Activated T-cell treated with anti-CD3 and anti-CD28 coated beads, Interleukin-2, amount 50 U/mL, for 4 hours (primary cell): ENCODE data around the gene ZNF331. TPM values are rescaled to one million over a fixed set of nuclear protein-coding genes. Genes with fewer than 3 reads are reported as not detected.

Source experiments
- ATAC-seq, 2 donors: fragments of 200-7000 bp; cut with Tn5 transposase; one replicate each; pipeline ENCODE4 v1.10.0; 2021
- DNase-seq: peaks from one replicate; pipeline ENCODE4 v3.0.0-alpha.2; 2020
- H3K27me3 Mint-ChIP-seq: one replicate; pipeline ENCODE4 v1.8.0; 2021; ENCODE audit warnings: low read depth, mixed read lengths
- H3K36me3 Mint-ChIP-seq: one replicate; pipeline ENCODE4 v1.8.0; 2022; ENCODE audit warnings: mixed read lengths; ENCODE audit not compliant: insufficient read depth
- H3K4me1 Mint-ChIP-seq: one replicate; pipeline ENCODE4 v1.8.0; 2021; ENCODE audit warnings: low read depth, mixed read lengths
- H3K4me3 Mint-ChIP-seq: one replicate; pipeline ENCODE4 v1.8.0; 2021; ENCODE audit warnings: mild to moderate bottlenecking, moderate library complexity, mixed read lengths
- H3K9me3 Mint-ChIP-seq: one replicate; pipeline ENCODE4 v1.8.0; 2021; ENCODE audit warnings: mixed read lengths
- total RNA-seq, 3 donors: library from RNA; stranded (reverse); gene quantifications; one replicate each; pipeline ENCODE4 v1.2.1, GENCODE V29; 2021

The ZNF331 gene
- total RNA-seq, 3 donors from 2014 or later = 15.4 to 17.6 (median 15.7) TPM

DNA sequence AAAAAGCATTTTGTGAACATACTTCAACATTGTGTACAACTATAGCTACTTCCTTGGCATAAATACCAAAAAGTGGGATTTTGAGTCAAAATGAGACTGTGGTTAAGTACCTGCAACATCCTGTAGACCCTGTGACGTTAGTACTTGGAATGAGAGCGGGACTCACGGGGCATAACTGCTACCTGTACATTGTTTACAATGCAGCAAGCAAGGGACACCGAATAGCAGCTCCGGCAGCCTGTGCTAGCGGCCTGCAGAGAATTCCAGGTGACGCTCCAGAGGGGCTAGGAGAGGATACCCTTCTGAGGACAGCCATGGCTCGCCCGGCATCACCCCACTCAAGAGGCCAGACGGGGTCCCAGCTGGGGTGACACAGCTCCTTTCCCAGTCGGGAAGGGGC is 824 bp upstream of the ZNF331 start:
- peaks cover 11% of the 10 kb centered on the region for H3K9me3 Mint-ChIP-seq
- H3K4me1 Mint-ChIP-seq = peaks cover 27% of the 10 kb centered on the region
- peak overlapping the region; percentile 96 for H3K4me3 Mint-ChIP-seq
- H3K27me3 Mint-ChIP-seq = no peaks in the 10 kb centered on the region
- DNase-seq = no peak
- peaks cover 26% of the 10 kb centered on the region for H3K36me3 Mint-ChIP-seq
- ATAC-seq = no peak

DNA sequence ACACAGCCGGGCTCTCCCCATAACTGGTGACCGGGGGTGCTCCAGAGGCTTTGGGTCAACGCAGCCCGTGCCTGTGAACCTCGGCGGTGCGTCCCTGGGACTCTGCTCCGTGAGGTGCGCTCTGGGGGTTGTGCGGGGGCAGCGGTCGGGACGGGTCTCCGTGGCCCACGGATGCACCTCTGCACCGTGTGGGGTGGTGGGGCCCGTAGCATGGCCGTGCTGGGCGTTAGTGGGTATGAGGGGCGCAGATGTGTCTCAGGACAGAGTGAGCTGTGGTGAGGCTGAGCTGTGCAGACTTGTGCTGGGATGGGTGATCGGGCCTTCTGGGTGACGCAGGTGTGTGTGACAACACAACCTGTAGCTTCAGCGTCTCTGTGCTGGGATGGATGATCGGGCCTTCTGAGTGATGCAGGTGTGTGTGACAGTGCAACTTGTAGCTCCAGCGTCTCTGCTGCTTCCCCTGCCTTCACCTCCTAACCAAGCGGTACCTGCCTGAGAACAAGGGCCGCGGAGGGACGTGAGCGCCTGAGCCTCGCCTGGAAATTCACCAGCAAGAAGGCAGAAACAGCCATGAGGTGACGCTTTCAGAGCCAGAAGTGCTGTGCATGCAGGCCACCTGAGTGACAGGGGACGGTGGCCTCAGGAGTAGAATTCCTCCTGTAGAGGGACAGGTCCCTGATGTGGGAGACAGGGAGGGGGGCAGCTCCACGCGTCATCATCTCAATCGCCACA is 599 bp downstream of the ZNF331 start:
- H3K27me3 Mint-ChIP-seq = no peaks in the 10 kb centered on the region
- H3K36me3 Mint-ChIP-seq = peaks cover 24% of the 10 kb centered on the region
- ATAC-seq (peak; percentile 4 to 5), DNase-seq (no peak)
- peaks cover 3% of the 10 kb centered on the region for H3K9me3 Mint-ChIP-seq
- H3K4me1 Mint-ChIP-seq = peaks cover 31% of the 10 kb centered on the region
- peak overlapping the region; percentile 96 for H3K4me3 Mint-ChIP-seq

DNA sequence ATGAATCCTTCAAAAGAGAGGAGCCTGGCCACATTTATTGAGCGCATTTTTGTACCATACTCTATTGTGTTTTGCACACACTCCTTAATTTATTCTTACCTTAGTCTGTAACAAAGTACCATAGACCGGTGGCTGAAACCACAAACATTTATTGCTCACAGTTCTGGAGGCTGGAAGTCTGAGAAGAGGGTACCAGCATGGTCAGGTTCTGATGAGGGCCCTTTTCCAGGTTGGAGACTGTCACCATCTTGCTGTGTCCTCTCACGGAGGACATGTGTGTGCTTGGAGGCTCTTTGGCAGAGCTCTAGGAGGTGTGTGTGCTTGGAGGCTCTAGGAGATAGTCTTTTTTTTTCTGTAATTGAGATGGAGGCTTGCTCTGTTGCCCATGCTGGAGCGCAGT is 2.1 kb downstream of the ZNF331 start:
- no peak for ATAC-seq
- no peak for DNase-seq
- H3K9me3 Mint-ChIP-seq = no peaks in the 10 kb centered on the region
- no peaks in the 10 kb centered on the region for H3K27me3 Mint-ChIP-seq
- H3K4me1 Mint-ChIP-seq = peaks cover 31% of the 10 kb centered on the region
- no peak overlapping the region for H3K4me3 Mint-ChIP-seq
- peaks cover 28% of the 10 kb centered on the region for H3K36me3 Mint-ChIP-seq

DNA sequence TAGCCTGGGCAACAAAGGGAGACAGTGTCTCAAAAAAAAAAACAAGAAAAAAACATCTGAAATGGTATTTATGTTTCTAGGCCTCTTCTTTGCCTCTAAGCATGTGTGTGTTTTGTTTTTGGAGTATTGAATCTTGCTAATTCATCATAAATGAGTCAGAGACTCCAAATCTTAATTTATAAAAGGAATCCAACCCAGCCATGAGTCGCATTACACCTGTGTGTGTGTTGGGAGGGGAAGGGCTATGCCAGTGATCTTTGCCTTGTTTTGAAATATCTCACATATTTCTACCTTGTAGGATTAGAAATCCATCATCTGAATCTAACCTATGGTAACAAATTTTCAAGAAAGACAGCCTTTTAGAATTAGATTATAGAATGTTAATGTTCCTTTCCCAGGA is 4.0 kb downstream of the ZNF331 start:
- no peaks in the 10 kb centered on the region for H3K9me3 Mint-ChIP-seq
- H3K4me1 Mint-ChIP-seq = peaks cover 30% of the 10 kb centered on the region
- DNase-seq = no peak
- peaks cover 36% of the 10 kb centered on the region for H3K36me3 Mint-ChIP-seq
- ATAC-seq = no peak
- H3K27me3 Mint-ChIP-seq = no peaks in the 10 kb centered on the region
- no peak overlapping the region for H3K4me3 Mint-ChIP-seq

DNA sequence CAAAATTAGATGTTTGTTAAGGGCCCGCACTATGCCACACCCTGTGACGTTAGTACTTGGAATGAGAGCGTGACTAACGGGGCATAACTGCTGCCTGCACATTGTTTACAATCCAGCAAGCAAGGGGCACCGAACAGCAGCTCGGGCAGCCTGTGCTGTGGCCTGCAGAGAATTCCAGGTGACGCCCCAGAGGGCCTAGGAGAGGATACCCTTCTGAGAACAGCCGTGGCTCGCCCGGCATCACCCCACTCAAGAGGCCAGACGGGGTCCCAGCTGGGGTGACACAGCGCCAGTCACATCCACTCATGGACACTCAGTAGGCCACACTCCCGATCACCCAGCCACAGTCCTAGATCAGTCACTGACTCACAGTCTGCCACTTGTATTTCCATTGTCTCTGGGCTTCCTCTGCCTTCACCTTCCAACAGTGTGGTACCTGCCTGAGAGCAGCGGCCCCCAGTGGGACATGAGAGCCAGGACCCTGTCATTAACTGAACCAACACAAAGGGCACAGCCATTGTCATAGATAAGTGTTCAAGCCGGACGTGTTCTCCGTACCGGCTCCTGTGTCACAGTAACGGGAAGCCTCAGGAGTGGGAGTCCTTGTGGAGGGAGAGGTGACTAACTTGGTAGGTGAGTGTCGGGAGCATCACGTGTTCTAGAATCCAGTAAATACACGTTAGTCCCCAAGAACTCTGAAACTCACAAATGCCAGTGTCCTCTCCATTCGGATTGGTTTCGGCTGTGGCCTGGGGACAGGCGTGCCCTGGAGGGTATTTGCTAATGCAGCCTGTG is 7.5 kb downstream of the ZNF331 start:
- peaks cover 5% of the 10 kb centered on the region for H3K9me3 Mint-ChIP-seq
- no peaks in the 10 kb centered on the region for H3K27me3 Mint-ChIP-seq
- H3K36me3 Mint-ChIP-seq = peaks cover 46% of the 10 kb centered on the region
- H3K4me3 Mint-ChIP-seq = no peak overlapping the region
- peaks cover 32% of the 10 kb centered on the region for H3K4me1 Mint-ChIP-seq
- ATAC-seq (no peak), DNase-seq (no peak)

DNA sequence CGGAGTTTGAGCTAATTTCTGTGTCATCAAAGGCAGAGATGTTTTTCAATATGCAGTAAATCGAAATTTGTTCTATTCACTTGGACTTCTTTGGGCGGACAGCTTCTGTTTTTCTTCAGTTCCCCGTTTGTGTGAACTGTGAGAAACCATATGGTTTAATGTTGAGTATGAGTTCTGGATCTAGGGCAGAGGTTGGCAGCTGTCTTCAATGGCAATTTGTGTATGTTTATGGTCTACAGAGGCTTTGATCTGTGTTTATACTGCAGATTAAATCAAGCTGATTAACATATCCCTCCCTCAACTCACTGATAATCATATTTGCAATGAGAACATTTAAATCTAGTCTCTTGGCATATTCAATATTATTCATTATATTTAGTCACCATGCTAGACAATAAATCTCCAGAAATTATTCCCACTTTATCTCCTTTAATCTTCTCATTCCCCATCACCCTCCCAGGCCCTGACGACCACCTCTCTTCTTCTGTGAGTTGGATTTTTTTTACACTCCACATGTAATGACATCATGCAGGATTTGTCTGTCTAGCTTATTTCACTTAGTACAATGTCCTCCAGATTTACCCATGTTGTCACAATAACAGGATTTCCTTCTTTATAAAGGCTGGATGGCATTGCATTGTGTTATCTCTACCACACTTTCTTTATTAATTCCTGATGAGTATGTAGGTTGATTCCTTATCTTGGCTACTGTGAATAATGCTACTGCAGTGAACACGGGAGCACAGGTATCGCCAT is 9.0 kb downstream of the ZNF331 start:
- peaks cover 49% of the 10 kb centered on the region for H3K36me3 Mint-ChIP-seq
- no peak for ATAC-seq
- H3K4me3 Mint-ChIP-seq = no peak overlapping the region
- DNase-seq = no peak
- H3K4me1 Mint-ChIP-seq = peaks cover 31% of the 10 kb centered on the region
- H3K9me3 Mint-ChIP-seq = peaks cover 8% of the 10 kb centered on the region
- no peaks in the 10 kb centered on the region for H3K27me3 Mint-ChIP-seq

DNA sequence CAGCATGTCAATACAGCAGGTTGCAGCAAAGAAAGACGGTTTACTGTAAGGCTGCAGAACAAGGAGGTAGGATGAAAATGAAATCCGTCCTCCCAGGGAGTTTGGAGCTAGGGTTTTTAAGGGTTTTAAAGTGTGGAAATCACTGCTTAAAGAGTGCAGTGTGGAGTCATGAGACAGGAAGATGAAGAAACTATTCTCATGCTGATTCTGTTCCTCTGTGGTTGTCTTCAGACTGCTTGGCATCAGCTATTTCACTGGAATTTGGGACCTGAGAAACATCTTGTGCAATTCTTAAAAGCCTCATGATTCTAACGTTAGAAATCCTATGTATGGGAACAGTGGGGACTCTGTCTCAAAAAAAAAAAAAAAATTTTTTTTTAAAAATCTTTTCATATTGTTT is 11.4 kb downstream of the ZNF331 start:
- no peak overlapping the region for H3K4me3 Mint-ChIP-seq
- no peak for ATAC-seq
- peaks cover 36% of the 10 kb centered on the region for H3K4me1 Mint-ChIP-seq
- DNase-seq = no peak
- H3K36me3 Mint-ChIP-seq = peaks cover 40% of the 10 kb centered on the region
- H3K9me3 Mint-ChIP-seq = peaks cover 9% of the 10 kb centered on the region
- no peaks in the 10 kb centered on the region for H3K27me3 Mint-ChIP-seq

DNA sequence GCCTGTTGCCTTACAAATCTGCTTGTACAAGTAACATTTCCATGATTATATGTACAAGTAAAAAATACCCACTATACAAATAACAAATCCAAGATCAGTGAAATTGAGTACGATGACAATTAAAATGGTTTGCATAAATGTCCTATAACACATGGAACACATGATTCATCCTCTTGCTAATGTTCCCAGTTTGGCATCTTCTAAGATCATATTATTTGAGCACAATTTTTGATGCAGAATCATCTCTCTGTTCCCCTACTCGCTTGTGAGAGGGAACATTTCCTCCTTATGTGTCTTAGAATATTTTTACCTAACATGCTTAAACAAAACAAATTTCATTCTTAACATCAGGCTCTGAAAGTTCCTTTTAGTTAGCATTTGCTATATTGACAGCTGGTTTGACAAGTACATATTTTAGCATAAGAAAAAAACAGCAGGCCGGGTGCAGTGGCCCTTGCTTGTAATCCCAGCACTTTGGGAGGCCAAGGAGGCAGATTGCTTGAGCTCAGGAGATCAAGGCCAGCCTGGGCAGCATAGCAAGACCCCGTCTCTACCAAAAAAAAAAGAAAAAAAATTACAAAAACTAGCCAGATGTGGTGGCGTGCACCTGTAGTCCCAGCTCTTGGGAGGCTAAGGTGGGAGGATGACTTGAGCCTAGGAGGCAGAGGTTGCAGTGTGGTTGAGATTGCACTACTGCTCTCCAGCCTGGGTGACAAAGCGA is 14.2 kb downstream of the ZNF331 start:
- ATAC-seq (no peak), DNase-seq (no peak)
- Mint-ChIP-seq H3K27me3 (no peaks in the 10 kb centered on the region), H3K4me3 (no peak overlapping the region), H3K36me3 (peaks cover 34% of the 10 kb centered on the region), H3K4me1 (peaks cover 43% of the 10 kb centered on the region), H3K9me3 (peaks cover 9% of the 10 kb centered on the region)

DNA sequence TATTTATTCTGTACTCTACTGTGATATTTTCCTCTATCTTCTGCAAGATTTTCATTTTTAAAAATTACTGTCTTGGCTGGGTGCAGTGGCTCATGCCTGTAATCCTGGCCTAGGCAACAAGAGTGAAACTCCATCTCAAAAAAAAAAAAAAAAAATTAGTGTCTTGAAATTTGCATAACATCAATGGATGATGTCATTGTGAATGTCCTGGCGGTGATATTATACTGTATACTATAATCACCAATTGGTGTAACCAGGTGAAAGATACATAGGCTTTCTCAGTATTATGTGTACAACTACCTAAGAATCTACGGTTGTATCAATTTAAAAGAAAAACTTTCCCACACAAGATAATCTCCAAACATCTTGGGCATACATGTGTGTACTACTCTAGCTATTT is 15.2 kb downstream of the ZNF331 start:
- Mint-ChIP-seq H3K27me3 (no peaks in the 10 kb centered on the region), H3K36me3 (peaks cover 35% of the 10 kb centered on the region), H3K4me1 (peaks cover 36% of the 10 kb centered on the region), H3K9me3 (peaks cover 9% of the 10 kb centered on the region), H3K4me3 (peak overlapping the region; percentile 92)
- DNase-seq (no peak), ATAC-seq (peak in 1 of 2 donors; percentile 18)

DNA sequence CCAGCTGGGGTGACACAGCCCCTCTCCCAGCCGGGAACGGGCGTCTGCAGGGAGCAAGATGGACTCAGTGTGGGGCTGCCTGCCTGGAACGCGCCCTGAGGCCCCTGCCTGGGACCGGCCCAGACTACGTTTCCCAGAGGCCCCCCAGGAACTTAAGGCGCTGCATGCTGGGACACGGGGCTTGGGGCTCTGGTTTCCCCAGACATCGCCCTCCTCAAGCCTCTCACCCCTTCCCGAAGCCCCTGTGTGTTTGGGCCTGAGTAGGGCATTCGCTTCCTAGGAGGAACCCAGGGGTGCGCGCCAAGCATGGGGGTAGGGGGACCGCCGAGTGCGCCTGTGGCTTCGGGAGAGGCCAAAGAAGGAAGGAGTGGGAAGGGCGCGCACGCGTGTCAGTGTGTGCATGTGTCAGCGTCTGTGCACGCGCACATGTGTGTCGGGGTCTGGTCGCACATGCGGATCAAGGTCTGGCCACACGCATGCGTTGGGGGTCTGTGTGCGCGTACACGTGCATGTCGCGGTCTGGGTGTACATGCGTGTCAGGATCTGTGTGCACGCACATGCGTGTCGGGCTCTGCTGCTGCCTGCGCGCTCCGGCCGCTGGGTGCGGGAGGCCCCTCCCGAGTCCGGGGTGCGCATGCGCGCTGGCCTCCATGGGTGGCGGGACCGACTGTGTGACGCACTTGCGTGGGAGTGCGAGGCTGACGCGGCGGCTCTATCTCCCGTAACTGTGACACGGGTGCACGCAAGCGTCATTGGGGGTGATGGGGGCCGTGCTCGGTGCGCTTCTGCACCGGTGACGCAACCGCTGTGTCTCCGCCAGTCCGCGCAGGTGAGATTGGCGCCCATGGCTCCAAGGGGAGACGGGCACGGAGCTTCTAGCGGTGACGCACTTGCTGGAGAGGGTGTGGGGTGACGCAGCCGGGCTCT is 16.2 kb downstream of the ZNF331 start:
- DNase-seq (peak; percentile 92), ATAC-seq (peak; percentile 91)
- peak overlapping the region; percentile 92 for H3K4me3 Mint-ChIP-seq
- H3K36me3 Mint-ChIP-seq = peaks cover 36% of the 10 kb centered on the region
- H3K9me3 Mint-ChIP-seq = peaks cover 9% of the 10 kb centered on the region
- H3K4me1 Mint-ChIP-seq = peaks cover 33% of the 10 kb centered on the region
- H3K27me3 Mint-ChIP-seq = no peaks in the 10 kb centered on the region

DNA sequence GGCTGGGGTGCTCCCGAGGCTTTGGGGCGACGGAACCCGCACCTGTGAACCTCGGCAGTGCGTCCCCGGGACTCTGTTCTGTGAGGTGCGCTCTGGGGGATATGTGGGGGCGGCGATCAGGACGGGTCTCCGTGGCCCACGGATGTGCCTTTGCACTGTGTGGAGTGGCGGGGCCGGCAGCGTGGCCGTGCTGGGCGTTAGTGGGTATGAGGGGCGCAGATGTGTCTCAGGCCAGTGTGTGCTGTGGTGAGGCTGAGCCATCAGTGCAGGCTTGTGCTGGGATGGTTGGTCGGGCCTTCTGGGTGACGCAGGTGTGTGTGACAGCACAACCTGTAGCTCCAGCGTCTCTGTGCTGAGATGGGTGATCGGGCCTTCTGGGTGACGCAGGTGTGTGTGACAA is 16.9 kb downstream of the ZNF331 start:
- peak; percentile 11 to 12 for ATAC-seq
- no peaks in the 10 kb centered on the region for H3K27me3 Mint-ChIP-seq
- peak overlapping the region; percentile 92 for H3K4me3 Mint-ChIP-seq
- peaks cover 29% of the 10 kb centered on the region for H3K4me1 Mint-ChIP-seq
- DNase-seq = no peak
- H3K9me3 Mint-ChIP-seq = peaks cover 7% of the 10 kb centered on the region
- H3K36me3 Mint-ChIP-seq = peaks cover 36% of the 10 kb centered on the region

DNA sequence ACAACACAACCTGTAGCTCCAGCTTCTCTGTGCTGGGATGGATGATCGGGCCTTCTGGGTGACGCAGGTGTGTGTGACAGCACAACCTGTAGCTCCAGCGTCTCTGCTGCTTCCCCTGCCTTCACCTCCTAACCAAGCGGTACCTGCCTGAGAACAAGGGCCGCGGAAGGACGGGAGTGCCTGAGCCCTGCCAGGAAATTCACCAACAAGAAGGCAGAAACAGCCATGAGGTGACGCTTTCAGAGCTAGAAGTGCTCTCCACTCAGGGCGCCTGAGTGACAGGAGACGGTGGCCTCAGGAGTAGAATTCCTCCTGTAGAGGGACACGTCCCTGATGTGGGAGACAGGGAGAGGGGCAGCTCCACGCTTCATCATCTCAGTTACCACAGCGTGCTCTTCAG is 17.4 kb downstream of the ZNF331 start:
- H3K27me3 Mint-ChIP-seq = no peaks in the 10 kb centered on the region
- no peak for ATAC-seq
- peaks cover 4% of the 10 kb centered on the region for H3K9me3 Mint-ChIP-seq
- peak overlapping the region; percentile 92 for H3K4me3 Mint-ChIP-seq
- peaks cover 39% of the 10 kb centered on the region for H3K36me3 Mint-ChIP-seq
- no peak for DNase-seq
- peaks cover 28% of the 10 kb centered on the region for H3K4me1 Mint-ChIP-seq

DNA sequence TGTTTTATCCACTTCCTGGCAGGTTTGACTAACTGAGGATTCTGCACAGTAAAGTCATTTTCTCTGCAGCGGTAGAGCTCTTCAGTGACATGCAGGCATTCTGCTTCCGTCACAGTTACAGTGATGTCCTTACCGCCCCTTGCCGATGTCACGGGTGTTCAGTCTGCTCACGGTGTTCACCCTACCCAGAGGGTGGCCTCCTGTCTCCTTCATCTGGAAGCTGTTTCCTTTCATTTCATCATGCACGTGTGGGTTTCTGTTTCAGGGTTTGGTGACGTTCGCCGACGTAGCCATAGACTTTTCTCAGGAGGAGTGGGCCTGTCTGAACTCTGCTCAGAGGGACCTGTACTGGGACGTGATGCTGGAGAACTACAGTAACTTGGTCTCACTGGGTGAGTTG is 33.4 kb downstream of the ZNF331 start:
- H3K4me3 Mint-ChIP-seq = no peak overlapping the region
- no peaks in the 10 kb centered on the region for H3K4me1 Mint-ChIP-seq
- peaks cover 54% of the 10 kb centered on the region for H3K36me3 Mint-ChIP-seq
- H3K9me3 Mint-ChIP-seq = peaks cover 22% of the 10 kb centered on the region
- H3K27me3 Mint-ChIP-seq = no peaks in the 10 kb centered on the region
- DNase-seq = no peak
- ATAC-seq = no peak
